Measurements from ENCODE around the gene IFNL2.
"Not testable (repeated sequence)": the region's sequence is repeated elsewhere in the genome, so short reads cannot be mapped to it uniquely, and the experiment has no call there.

- TF ChIP-seq POLR2A, CTCF (IDR thresholded peaks at IDR 0.05): not testable (repeated sequence)
Observed at GRCh38 chr19:39309305-39309670, 41.1 kb downstream of the IFNL2 start.
